ENCODE data around the gene SORL1.

The SORL1 gene

DNA sequence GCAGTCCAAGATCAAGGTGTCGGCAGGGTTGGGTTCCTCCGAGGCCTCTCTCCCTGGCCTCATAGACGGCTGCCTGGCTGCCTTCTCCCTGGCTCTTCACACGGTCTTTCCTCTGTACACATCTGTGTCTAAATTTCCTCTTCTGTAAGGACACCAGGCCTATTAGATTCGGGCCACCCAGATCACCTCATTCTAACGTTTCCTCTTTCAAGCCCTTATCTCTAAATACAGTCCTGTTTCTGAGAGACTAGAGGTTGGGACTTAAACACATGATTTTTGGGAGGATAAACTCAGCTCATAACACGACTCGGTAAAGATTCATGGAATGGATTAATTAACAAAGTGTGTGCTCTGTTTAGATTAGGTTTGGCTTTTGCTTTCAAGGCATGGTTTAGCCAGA, 136.6 kb downstream of the SORL1 start:
- DNase-seq, result no peak

DNA sequence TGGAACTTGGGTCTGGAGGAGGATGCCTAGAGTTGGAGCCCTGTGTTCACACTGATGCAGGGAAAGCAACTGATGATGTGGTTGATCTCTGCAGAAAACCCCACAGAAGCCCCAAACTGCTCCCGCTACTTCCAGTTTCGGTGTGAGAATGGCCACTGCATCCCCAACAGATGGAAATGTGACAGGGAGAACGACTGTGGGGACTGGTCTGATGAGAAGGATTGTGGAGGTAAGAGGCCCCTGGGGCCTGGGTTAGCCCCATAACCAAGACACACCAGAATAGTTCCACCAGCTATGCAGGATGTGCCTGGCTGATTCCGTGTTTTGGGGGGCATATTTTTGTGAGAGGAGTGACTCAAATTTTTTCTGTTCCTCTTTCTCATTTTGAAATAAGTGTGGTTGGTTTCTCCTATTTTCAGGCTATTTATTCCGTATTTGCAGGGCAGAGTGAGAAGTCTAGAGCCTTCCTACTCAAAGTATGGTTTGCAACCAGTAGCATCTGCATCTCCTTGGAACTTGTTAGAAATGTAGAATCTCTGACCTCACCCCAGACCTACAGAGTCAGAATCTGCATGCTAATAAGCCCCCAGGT, 137.9 kb downstream of the SORL1 start:
- no peak for DNase-seq

DNA sequence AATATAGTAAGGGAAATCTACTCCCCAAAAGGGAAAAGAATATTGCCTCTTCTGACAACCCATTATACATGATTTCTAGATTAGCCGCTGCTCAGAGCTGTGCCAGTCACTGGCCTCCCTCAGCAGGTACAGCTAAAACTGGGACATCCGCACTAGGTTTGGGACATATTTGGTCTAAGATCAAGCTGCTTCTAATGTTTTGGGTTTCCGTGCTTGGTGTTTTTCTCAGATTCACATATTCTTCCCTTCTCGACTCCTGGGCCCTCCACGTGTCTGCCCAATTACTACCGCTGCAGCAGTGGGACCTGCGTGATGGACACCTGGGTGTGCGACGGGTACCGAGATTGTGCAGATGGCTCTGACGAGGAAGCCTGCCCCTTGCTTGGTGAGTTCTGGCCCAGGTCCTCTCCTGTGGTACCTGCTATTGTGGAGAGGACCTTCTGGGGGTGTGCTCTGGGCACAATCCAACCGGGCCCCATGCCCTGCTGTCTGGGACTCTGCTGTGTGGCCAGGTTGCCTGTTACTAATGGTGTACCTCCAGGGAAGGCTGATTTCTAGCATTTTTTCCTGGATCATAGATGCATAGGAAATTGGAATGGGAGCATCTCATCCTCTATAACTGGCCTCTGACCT, 138.8 kb downstream of the SORL1 start:
- no peak for DNase-seq

DNA sequence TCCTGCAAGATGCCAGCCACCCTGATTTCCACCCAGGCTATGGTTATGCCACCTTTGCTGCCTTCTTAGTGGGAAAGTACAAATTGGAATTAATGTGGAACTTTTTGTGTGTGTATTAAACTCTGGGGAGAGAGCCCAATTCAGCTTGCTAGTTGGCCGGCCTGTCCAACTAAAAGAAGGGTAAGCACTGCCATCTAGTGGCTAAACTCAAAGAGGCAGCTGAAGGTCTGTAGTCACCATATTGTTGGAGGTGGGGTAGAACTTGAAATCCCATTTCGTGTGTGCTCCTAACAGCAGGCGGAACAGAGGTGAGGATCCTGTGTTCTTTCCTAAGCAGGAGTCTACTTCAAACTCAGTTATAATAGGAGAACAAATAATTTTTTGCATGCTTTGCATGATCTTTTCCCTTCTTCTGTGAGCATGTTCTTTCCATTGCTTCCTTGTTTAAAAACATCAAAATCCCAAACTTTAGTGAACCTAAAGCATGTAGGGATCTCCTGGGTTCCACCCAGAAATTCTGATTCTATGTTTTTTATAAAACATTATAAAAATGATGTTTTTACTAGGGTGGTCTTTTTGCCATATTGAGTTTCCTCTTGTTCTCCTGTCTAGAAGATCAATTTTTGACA, 139.4 kb downstream of the SORL1 start:
- peak; percentile 19 to 72 (median 52) for DNase-seq

GRCh38 chr11:121592708-121593107, 140.6 kb downstream of the SORL1 start:
- DNase-seq, result no peak

GRCh38 chr11:121595717-121596161, 143.6 kb downstream of the SORL1 start:
- DNase-seq, result no peak

DNA sequence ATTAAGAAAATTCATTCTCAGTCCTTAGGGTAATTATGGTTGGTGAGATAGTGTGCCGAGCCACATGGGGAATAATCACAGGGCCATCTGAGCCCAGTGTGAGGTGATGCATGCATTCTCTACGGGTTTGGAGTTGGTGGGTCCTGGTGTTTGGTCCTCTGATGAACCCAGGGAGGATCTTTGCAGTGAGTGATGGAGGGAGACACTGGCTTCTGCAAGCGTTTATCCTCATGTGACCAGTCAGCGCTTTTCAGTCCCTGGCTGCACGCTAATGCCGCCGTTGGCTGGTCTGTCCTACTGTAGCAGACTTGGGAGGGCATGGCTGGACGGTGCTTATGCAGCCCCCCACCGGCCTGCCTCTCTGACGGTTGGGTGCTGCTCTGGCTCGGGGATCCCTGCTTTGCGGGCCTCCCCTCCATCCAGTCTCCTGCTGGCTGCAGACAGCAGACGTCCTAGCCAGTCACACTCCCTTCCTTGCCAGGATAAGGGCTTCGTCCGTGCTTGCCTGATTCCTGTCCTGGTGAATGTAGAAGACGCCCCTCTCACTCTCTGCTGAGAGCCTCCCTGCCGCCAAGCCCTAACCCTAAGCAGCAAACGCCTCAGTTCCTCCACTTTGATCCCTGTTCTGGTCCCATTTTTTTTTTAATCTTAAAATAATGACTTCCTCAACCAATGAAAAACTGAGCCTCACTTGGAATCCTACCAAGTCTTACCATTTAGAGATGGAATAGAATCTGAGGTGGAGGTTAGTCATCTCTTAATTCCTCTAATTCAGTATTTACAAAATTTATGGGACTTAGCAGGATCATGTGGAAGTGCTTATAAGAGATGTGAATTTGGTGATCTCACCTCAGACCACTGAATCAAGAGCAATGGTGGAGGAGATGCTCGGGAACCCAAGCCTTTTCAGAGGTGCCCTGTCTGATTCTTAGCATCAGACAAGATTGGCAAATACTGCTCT, 144.4 kb downstream of the SORL1 start:
- no peak for DNase-seq

DNA sequence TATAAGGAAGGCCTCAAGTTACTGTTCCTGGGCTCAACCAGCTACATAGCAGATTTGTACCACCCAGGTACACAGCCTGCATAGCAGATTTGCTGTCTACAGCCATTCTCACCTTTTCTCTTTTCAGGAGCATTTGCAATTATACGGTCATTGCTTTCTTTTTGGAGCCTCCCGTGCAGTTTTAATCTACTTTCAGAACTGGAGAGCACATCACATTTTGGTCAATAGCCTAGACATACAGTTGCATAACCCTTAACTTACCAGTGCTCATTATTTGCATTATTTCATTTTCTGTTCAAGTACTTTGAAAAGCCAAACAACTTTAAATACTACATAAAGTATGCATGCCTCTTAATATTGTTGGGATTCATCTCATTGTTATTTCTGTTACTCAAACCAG, 151.2 kb downstream of the SORL1 start:
- DNase-seq, result no peak

DNA sequence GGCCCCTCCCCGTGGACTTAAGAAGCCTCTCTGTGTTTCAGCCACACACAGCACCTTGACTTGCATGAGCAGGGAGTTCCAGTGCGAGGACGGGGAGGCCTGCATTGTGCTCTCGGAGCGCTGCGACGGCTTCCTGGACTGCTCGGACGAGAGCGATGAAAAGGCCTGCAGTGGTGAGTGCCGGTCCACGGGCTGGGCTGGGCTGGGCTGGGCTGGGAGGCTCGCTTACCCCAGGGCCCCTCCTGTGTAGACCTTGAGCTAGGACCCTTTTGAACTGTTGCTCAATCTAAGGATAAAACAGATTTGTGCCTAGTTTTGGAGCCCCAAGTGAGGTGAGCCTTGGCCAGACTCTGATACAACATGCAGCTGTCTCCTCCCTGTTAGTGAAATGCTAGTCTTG, 152.0 kb downstream of the SORL1 start:
- no peak for DNase-seq

DNA sequence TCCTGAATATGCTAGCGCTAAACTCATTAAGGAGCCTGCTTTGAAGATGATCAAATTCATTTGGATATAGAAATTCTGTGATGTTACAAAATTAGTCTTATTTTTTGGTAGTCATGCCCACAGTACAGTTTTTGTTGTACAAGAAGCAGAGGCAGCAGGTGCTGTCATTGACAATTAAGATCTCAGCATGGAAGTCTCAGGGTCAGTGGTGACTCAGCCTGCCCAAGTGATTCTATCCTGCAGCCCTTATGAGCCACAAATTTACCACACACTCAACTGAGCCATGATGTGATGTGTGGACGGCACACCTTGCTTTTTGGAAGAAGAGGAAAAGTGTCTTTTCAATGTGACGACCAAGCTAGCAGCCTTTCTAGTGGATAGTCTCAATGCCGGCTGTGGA, 154.2 kb downstream of the SORL1 start:
- DNase-seq, result no peak

DNA sequence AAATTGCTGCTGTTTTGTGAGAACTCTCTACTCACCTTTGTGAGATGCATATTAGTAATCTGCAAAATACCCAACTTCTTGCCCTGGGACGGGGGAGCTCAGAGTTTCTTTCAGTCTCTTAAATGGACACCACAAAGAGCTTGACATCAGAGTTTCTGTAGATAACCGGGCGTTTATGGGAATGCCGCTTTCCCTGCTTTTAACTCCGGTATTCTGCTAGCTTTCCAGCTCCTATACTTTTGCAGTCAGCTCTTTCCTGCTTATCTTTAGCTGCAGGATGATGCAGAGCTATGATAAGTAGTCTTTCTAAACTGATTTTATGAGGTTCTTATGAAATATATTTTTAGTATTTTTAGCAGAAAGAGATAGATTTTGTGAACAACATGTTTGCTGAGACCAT, 155.2 kb downstream of the SORL1 start:
- DNase-seq, result no peak

DNA sequence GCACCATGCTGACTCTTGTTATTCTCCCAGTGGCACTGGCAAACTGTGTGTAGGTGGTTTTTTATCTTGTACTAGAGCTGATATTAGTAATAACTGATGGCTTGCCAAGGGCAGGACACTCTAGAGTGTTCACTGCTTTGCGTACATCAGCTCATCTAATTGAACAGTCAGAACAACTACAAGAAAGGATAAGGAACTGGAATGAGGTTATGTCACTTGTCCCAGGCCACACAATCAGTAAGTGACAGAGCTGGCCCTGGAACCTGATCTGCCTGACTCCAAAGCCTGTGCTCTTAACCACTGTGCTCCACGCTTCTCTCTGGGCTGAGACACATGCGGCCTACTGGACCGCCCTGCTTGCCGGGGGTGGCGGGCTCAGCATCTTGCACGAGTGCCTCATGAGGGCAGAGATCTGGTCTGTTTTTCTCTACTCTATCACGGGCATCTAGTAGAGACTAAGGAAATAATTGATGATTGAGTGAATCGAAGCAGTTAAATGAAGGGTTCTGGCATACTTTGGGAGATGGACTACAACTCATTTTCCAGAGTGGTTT, 156.5 kb downstream of the SORL1 start:
- no peak for DNase-seq

- DNase-seq, result no peak
Measured at GRCh38 chr11:121610706-121611105, 158.6 kb downstream of the SORL1 start.

DNA sequence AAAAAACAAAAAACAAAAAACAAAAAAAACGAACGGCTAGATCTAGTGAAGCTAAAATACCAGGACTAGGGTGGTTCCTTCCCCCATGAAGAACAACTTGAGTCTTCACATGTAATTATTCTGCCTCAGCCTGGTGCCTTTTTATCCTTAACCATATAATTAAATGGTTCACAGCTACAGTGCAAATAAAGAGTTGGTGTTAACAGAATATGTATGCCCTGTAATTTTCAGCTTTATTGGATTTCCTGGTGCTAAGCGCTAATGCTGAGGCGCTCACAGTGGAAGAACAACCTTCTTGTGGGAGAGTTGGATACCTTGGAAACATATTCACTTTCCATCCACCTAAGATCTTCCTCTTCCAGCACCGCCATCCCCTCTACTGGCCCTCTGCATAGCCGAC, 159.1 kb downstream of the SORL1 start:
- no peak for DNase-seq

DNA sequence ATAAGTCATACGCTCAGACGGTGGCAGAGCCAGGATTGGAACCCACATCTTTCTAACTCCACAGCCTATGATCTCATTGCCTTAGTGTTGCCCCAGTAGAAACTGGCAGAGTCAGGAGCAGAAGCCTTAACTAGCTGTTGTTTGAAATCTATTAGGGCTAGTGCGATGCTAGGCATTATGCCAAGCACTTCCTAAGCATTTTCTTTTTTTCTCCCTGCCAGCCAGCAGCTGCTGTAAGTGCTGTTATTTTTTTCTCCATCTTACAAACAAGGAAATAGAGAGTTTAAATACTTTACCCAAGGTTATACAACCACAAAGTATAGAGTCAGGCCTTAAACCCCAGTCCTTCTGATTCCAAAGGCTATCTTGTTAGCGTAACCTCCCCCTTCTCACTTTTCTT, 161.6 kb downstream of the SORL1 start:
- no peak for DNase-seq

- no peak for DNase-seq
Measured at GRCh38 chr11:121614636-121615240, 162.6 kb downstream of the SORL1 start.

GRCh38 chr11:121615501-121615900, 163.4 kb downstream of the SORL1 start:
- no peak for DNase-seq

- DNase-seq, result no peak
Measured at GRCh38 chr11:121618516-121618915, 166.4 kb downstream of the SORL1 start.

GRCh38 chr11:121625777-121626506, 173.8 kb downstream of the SORL1 start:
- no peak for DNase-seq

- no peak for DNase-seq
Measured at GRCh38 chr11:121626507-121626875, 174.4 kb downstream of the SORL1 start.

- no peak for DNase-seq
Measured at GRCh38 chr11:121626980-121627379, 174.9 kb downstream of the SORL1 start.

DNA sequence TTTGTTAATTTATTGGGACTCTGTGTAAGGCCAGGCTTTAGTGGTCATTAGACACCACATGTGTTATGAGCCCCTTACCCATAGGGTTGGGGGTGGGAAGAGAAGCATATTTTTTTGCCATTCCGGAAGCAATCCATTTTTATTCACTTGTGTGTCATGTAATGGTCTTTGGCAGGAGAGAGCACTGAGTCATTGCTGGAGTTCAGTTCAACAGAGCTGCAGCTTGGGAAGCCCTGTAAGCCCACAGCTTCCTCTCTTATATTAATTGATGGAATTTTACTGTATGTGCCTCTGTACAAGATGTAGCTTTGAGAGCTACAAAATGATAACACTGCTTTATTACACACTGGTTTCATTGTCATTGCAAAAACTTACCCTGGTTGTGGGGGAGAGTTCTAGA, 177.9 kb downstream of the SORL1 start:
- no peak for DNase-seq
